HEK293T (cell line): Measurements from ENCODE around the gene PSMD10.
A peak's percentile ranks its signal among the peaks of the same experiment; 100 is the strongest.

Source experiments
- CTCF ChIA-PET: fragments of 350-600 bp; formaldehyde crosslinking; extraction: SDS; loops from one replicate; lab custom pipeline; 2021; ENCODE audit warnings: antibody characterized with exemption, inconsistent platforms; lab: Yijun Ruan, JAX
- POLR2A ChIA-PET: fragments of 350-600 bp; formaldehyde crosslinking; extraction: SDS; loops from one replicate; lab custom pipeline; 2020; ENCODE audit warnings: antibody characterized with exemption, inconsistent platforms; lab: Yijun Ruan, JAX
- DNase-seq: peaks from one replicate; pipeline ENCODE4 v3.0.0; 2012; ENCODE audit warnings: mixed read lengths; ENCODE audit errors: extremely low spot score
- ARNT ChIP-seq: fragments of 450-650 bp; IDR thresholded peaks from 2 replicates; pipeline ENCODE4 v1.6.1; 2017; ENCODE audit warnings: mild to moderate bottlenecking
- BHLHE40 ChIP-seq: fragments of 450-650 bp; IDR thresholded peaks from 2 replicates; pipeline ENCODE4 v1.6.1; 2016; ENCODE audit warnings: mild to moderate bottlenecking, moderate library complexity, borderline replicate concordance
- CTBP1 ChIP-seq: fragments of 450-650 bp; IDR thresholded peaks from 2 replicates; pipeline ENCODE4 v1.6.1; 2016; ENCODE audit warnings: borderline replicate concordance
- ELF4 ChIP-seq: fragments of 450-650 bp; IDR thresholded peaks from 2 replicates; pipeline ENCODE4 v1.6.1; 2017; ENCODE audit warnings: antibody characterized with exemption
- FOXA1 ChIP-seq: fragments of 450-650 bp; IDR thresholded peaks from 2 replicates; pipeline ENCODE4 v1.6.1; 2016; ENCODE audit warnings: mild to moderate bottlenecking
- FOXK2 ChIP-seq: fragments of 450-650 bp; IDR thresholded peaks from 2 replicates; pipeline ENCODE4 v1.6.1; 2016; ENCODE audit warnings: mild to moderate bottlenecking
- FOXM1 ChIP-seq: fragments of 450-650 bp; IDR thresholded peaks from 2 replicates; pipeline ENCODE4 v1.6.1; 2017; ENCODE audit warnings: mild to moderate bottlenecking, borderline replicate concordance
- HDGF ChIP-seq: fragments of 450-650 bp; IDR thresholded peaks from 2 replicates; pipeline ENCODE4 v1.6.1; 2017; ENCODE audit warnings: antibody characterized with exemption, borderline replicate concordance
- L3MBTL2 ChIP-seq: fragments of 450-650 bp; conservative IDR thresholded peaks from 2 replicates; pipeline ENCODE4 v1.6.1; 2016; ENCODE audit warnings: mild to moderate bottlenecking
- LEF1 ChIP-seq: fragments of 450-650 bp; IDR thresholded peaks from 2 replicates; pipeline ENCODE4 v1.6.1; 2017; ENCODE audit warnings: mild to moderate bottlenecking, borderline replicate concordance
- NFRKB ChIP-seq: fragments of 450-650 bp; IDR thresholded peaks from 2 replicates; pipeline ENCODE4 v1.6.1; 2016; ENCODE audit warnings: mild to moderate bottlenecking, moderate library complexity
- SP1 ChIP-seq: fragments of 450-650 bp; IDR thresholded peaks from 2 replicates; pipeline ENCODE4 v1.6.1; 2017
- SUZ12 ChIP-seq: fragments of 450-650 bp; IDR thresholded peaks from 2 replicates; pipeline ENCODE4 v1.6.1; 2016; ENCODE audit warnings: mild to moderate bottlenecking
- TARDBP ChIP-seq: fragments of 450-650 bp; IDR thresholded peaks from 2 replicates; pipeline ENCODE4 v1.6.1; 2016
- ZNF384 ChIP-seq: fragments of 450-650 bp; IDR thresholded peaks from 2 replicates; pipeline ENCODE4 v1.6.1; 2016
- TF ChIP-seq, protein P1 (sequence below): fragments of 450-650 bp; IDR thresholded peaks from 2 replicates; pipeline ENCODE4 v1.6.1; 2016

The PSMD10 gene

DNA sequence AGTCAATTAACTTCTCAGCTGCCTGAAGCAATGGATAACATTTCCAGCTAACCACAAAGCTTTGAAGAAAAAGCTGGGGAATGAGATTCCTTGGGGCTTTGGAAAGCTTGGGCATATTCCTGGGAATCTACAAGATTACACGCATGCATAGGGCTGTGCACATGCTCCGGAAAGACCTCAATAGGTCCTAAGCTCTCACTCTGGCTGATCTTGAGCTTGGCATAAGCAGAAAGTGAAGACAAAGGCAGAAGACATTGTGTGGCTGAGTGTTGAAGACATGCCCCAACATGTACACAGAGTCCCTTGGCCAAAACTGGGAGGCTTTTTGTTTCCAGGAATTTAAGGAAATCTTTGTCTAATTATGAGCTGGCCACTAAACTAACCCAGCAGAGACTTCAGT lies 31.4 kb upstream of the PSMD10 start:
- no peak for DNase-seq
- POLR2A ChIA-PET: interaction anchor here (0.7 kb wide), 1 partner anchor 32 kb away, joined by 3 read pairs; the partner anchor contains the start of genes ATG4A and PSMD10
- TF ChIP-seq, protein P1, sequence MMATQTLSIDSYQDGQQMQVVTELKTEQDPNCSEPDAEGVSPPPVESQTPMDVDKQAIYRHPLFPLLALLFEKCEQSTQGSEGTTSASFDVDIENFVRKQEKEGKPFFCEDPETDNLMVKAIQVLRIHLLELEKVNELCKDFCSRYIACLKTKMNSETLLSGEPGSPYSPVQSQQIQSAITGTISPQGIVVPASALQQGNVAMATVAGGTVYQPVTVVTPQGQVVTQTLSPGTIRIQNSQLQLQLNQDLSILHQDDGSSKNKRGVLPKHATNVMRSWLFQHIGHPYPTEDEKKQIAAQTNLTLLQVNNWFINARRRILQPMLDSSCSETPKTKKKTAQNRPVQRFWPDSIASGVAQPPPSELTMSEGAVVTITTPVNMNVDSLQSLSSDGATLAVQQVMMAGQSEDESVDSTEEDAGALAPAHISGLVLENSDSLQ: no peak
- no peak for TF ChIP-seq NFRKB
- CTCF ChIA-PET: interaction anchor here (0.8 to 1.1 kb wide), 2 partner anchors 9 to 31 kb away, joined by 3 to 4 read pairs; partner anchors contain the start of gene ATG4A

DNA sequence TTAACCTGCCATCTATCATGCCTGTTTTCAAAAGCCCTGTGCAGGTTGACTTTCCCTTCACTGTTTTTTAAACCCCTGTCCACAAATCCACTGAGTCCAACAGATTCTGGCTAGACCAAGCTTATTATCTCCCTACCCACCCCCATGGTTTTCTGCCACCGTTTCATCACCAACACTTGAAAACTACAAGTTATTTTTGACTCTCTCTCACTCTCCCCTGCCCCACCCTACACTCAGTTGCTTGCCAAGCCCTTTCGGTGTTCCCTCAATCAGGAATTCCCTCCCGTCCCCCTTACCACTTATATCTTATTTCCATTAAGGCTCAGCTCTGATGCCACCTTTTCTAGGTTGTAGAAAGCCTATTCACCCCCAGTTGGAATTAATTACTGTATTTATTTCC lies 29.9 kb upstream of the PSMD10 start:
- no peak for DNase-seq
- ChIA-PET POLR2A (no interaction called here), CTCF (no interaction called here)
- TF ChIP-seq TARDBP: no peak
- TF ChIP-seq BHLHE40: no peak
- no peak for TF ChIP-seq ELF4
- no peak for TF ChIP-seq ARNT
- no peak for TF ChIP-seq SP1
- no peak for TF ChIP-seq CTBP1
- TF ChIP-seq HDGF: no peak
- TF ChIP-seq SUZ12: no peak
- no peak for TF ChIP-seq L3MBTL2
- no peak for TF ChIP-seq NFRKB
- TF ChIP-seq FOXA1: no peak
- TF ChIP-seq FOXM1: no peak
- no peak for TF ChIP-seq LEF1
- TF ChIP-seq, protein P1: no peak
- no peak for TF ChIP-seq FOXK2
- TF ChIP-seq ZNF384: no peak

DNA sequence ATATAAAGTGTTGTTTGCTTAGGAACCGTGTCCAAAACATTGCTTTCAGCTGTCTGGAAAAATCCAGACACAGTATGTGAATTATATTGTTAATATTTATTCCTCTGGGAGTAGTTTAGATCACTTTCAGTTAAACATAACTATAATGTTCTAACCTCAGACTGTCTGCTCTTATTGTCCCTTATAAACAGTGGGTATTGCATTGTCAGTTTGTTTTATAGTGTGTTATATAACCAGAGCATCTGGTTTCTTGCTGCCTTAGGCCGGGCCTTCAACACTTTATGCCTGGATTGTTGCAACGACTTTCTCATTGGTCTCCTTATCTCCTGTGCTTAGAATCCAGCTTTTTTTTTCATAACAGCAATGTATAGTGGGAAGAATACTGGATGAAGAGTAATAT lies 26.6 kb upstream of the PSMD10 start:
- CTCF ChIA-PET: interaction anchor here (1.0 kb wide), 1 partner anchor 21 kb away, joined by 4 read pairs; no protein-coding TSS in a partner anchor
- POLR2A ChIA-PET: no interaction called here
- DNase-seq: no peak
- TF ChIP-seq FOXA1 (no peak), ARNT (no peak), TARDBP (no peak), BHLHE40 (no peak), SP1 (no peak), CTBP1 (no peak), NFRKB (no peak), SUZ12 (no peak), LEF1 (no peak), HDGF (no peak)
- TF ChIP-seq, protein P1: no peak

DNA sequence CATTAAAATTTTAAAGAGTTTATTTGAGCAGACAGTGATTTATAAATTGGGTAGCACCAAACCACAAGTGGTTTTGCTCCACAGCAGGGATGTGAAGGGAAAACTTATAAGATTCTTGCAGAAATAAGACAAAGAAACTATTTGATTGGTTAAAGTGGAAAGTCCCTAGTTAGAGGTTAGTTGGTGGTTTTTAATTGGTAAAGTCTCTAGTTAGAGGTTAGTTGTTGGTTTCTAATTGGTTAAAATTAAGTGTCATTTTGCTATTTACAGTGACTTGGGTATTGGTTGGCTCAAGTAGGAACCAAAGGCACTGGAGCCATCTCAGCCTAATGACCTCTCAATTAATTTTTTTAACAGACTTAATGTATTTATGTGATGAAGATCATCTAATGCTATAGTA lies 23.2 kb upstream of the PSMD10 start:
- ChIA-PET CTCF (interaction anchor here (1.0 kb wide), 1 partner anchor 8 kb away, joined by 4 read pairs; no protein-coding TSS in a partner anchor), POLR2A (no interaction called here)
- TF ChIP-seq FOXK2 (no peak), CTBP1 (no peak), ARNT (no peak), NFRKB (no peak)
- no peak for DNase-seq

DNA sequence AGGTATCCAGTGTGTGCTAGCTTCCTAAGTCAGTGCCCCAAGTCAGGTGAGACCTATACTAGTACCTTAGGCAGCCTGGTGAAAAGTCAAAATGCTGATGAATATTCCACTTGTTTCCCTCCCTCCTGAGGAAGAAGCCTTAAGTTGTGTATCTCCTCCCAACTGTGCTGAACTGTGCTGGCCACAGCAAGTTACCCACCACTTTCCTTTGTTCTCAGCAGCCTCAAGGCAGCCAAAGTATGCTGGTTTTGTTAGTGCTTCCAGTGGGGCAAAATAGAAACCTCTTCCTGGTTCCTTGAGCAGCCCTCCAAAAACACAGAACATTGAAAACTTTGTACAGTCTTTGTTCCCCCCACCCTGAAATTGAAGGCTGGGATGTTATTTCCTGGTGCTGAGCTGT lies 14.1 kb upstream of the PSMD10 start:
- no peak for DNase-seq
- TF ChIP-seq CTBP1 (no peak), FOXA1 (no peak), L3MBTL2 (no peak), LEF1 (no peak), NFRKB (no peak), HDGF (no peak), BHLHE40 (no peak), ELF4 (no peak), FOXM1 (no peak)
- POLR2A ChIA-PET: no interaction called here
- CTCF ChIA-PET: no interaction called here

DNA sequence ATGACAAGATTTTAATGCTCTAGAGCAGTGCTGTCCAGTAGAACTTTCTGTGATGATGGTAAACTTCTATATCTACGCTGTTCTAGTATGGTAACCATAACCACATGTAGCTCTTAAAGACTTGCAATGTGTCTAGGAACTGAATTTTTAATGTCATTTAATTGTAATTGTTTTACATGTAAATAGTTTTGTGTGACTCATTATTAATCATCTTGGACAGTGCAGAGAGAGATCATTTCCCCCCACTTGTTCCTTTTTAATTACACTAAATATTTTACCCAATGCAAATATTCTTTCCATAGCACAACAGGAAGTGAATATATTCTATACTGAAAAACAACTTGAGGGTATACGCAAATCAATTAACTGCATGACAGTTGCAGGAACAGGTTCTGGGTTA lies 6.0 kb upstream of the PSMD10 start:
- CTCF ChIA-PET: no interaction called here
- no peak for DNase-seq
- POLR2A ChIA-PET: no interaction called here
- no peak for TF ChIP-seq SUZ12
- no peak for TF ChIP-seq ELF4
- TF ChIP-seq SP1: no peak
- TF ChIP-seq BHLHE40: no peak
- no peak for TF ChIP-seq ZNF384
- no peak for TF ChIP-seq TARDBP
- no peak for TF ChIP-seq L3MBTL2
- TF ChIP-seq HDGF: no peak
- TF ChIP-seq LEF1: no peak
- no peak for TF ChIP-seq ARNT
- no peak for TF ChIP-seq NFRKB
- TF ChIP-seq FOXA1: no peak
- TF ChIP-seq, protein P1: no peak
- TF ChIP-seq CTBP1: no peak
- no peak for TF ChIP-seq FOXM1
- TF ChIP-seq FOXK2: no peak

DNA sequence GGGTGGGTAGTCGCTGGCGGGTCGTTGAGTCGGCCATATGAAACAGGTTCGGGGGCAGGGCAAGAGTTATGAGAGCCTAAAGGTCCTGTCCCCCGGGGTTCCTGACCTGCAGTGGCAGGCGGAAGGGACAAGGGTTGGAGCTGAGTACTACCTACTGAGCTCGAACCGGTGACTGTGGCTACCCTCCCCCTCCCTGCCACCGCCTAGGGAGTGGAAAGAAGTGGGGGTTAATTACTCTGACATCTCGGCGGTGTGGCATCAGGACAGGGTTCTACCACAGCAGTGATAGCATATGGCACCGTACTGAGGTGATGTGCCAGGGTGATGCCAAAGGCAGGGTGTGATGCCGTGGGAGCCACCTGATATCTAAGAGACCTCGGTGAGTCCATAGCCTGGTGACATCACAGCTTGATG lies 543 bp upstream of the PSMD10 start:
- DNase-seq: peak; percentile 40
- ChIA-PET POLR2A (interaction anchor here (0.9 to 1.8 kb wide), 7 partner anchors 10 to 152 kb away, joined by 3 to 29 read pairs (median 3); no protein-coding TSS in a partner anchor), CTCF (interaction anchor here (0.7 kb wide), 1 partner anchor 31 kb away, joined by 3 read pairs; no protein-coding TSS in a partner anchor)
- no peak for TF ChIP-seq SP1
- peak; percentile 45; the same call in 1 of the 2 replicates for TF ChIP-seq CTBP1
- no peak for TF ChIP-seq ELF4
- no peak for TF ChIP-seq FOXA1
- TF ChIP-seq FOXM1: no peak
- no peak for TF ChIP-seq HDGF
- TF ChIP-seq FOXK2: no peak
- TF ChIP-seq, protein P1: no peak
